H1 (cell line): ENCODE data around the gene INSM1. TPM values are rescaled to one million over a fixed set of nuclear protein-coding genes. Genes with fewer than 3 reads are reported as not detected.
A peak's percentile ranks its signal among the peaks of the same experiment; 100 is the strongest.

Experiments used
- BACH1 ChIP-seq: IDR thresholded peaks from 2 replicates; pipeline ENCODE4 v1.6.1; 2012; ENCODE audit warnings: low read length, improper control_type of control experiment
- CBX5 ChIP-seq: fragments of 300-800, 300-1000 bp; sonication (generic); IDR thresholded peaks from 2 replicates; pipeline ENCODE4 v1.7.1; 2016; ENCODE audit warnings: antibody characterized with exemption, low read length, low read depth
- CBX8 ChIP-seq: fragments of 300-800, 300-1000 bp; sonication (generic); IDR thresholded peaks from 2 replicates; pipeline ENCODE4 v1.7.1; 2016; ENCODE audit warnings: low read depth, low read length, borderline replicate concordance
- CEBPB ChIP-seq: IDR thresholded peaks from 2 replicates; pipeline ENCODE4 v1.6.1; 2012; ENCODE audit warnings: low read depth, low read length
- CTBP2 ChIP-seq: IDR thresholded peaks from 2 replicates; pipeline ENCODE4 v1.7.0; 2011; ENCODE audit warnings: borderline replicate concordance, mild to moderate bottlenecking, moderate library complexity, mixed read lengths, low read length; ENCODE audit not compliant: insufficient read depth, insufficient read length
- EP300 ChIP-seq, 2 experiments: IDR thresholded peaks; 1 replicate in 1 of 2; 2 replicates in 1 of 2; pipeline ENCODE4 v1.6.1; 2011 to 2012; ENCODE audit warnings: low read depth in 2 of 2, low read length in 2 of 2, mild to moderate bottlenecking in 2 of 2, borderline replicate concordance in 1 of 2, inconsistent platforms in 1 of 2, moderate library complexity in 1 of 2
- EZH2 ChIP-seq: fragments of 200-600 bp; sonication (generic); IDR thresholded peaks from 2 replicates; pipeline ENCODE4 v1.7.1; 2012; ENCODE audit warnings: low read depth, mild to moderate bottlenecking, moderate library complexity, low read length, inconsistent platforms; ENCODE audit not compliant: severe bottlenecking
- GTF2F1 ChIP-seq: IDR thresholded peaks from 2 replicates; pipeline ENCODE4 v1.6.1; 2012; ENCODE audit warnings: low read depth, low read length, improper control_type of control experiment, borderline replicate concordance
- HDAC2 ChIP-seq, 2 experiments: fragments of 300-600 bp in 1 of 2; sonication (generic) in 1 of 2; IDR thresholded peaks; 2 replicates each; pipeline ENCODE4 v1.6.1; 2011 to 2012; ENCODE audit warnings: low read depth in 2 of 2, low read length in 2 of 2, mild to moderate bottlenecking in 2 of 2, moderate library complexity in 2 of 2, borderline replicate concordance in 1 of 2, inconsistent platforms in 1 of 2
- JUN ChIP-seq: IDR thresholded peaks from 2 replicates; pipeline ENCODE4 v1.6.1; 2011; ENCODE audit warnings: low read depth, mild to moderate bottlenecking, improper control_type of control experiment, low read length
- JUND ChIP-seq: IDR thresholded peaks from 2 replicates; pipeline ENCODE4 v1.6.1; 2011; ENCODE audit warnings: mild to moderate bottlenecking, improper control_type of control experiment, low read length
- KDM1A ChIP-seq: fragments of 200-600, 300-600 bp; sonication (generic); IDR thresholded peaks from 2 replicates; pipeline ENCODE4 v1.7.1; 2016; ENCODE audit warnings: mild to moderate bottlenecking, low read length, borderline replicate concordance
- MAX ChIP-seq: IDR thresholded peaks from 2 replicates; pipeline ENCODE4 v1.6.1; 2012; ENCODE audit warnings: inconsistent platforms
- NANOG ChIP-seq: IDR thresholded peaks from 2 replicates; pipeline ENCODE4 v1.6.1; 2011; ENCODE audit warnings: low read length, low read depth, mild to moderate bottlenecking, inconsistent platforms; ENCODE audit not compliant: insufficient read depth, poor library complexity, severe bottlenecking
- NRF1 ChIP-seq: IDR thresholded peaks from 2 replicates; pipeline ENCODE4 v1.6.1; 2011; ENCODE audit warnings: mild to moderate bottlenecking, low read depth, low read length, improper control_type of control experiment
- RFX5 ChIP-seq: IDR thresholded peaks from 2 replicates; pipeline ENCODE4 v1.6.1; 2011; ENCODE audit warnings: low read depth, low read length, improper control_type of control experiment, borderline replicate concordance
- RXRA ChIP-seq: IDR thresholded peaks from 2 replicates; pipeline ENCODE4 v1.6.1; 2011; ENCODE audit warnings: low read depth, mild to moderate bottlenecking, low read length, moderate library complexity; ENCODE audit not compliant: insufficient read depth
- SAP30 ChIP-seq: fragments of 300-600 bp; sonication (generic); IDR thresholded peaks from 2 replicates; pipeline ENCODE4 v1.7.1; 2012; ENCODE audit warnings: low read length, moderate library complexity, mild to moderate bottlenecking, inconsistent platforms; ENCODE audit not compliant: insufficient read depth, insufficient replicate concordance
- SP1 ChIP-seq: IDR thresholded peaks from 2 replicates; pipeline ENCODE4 v1.6.1; 2011; ENCODE audit warnings: low read depth, low read length
- SP2 ChIP-seq: IDR thresholded peaks from 2 replicates; pipeline ENCODE4 v1.6.1; 2012; ENCODE audit warnings: mild to moderate bottlenecking, low read length, inconsistent platforms
- TAF1 ChIP-seq: IDR thresholded peaks from 2 replicates; pipeline ENCODE4 v1.6.1; 2011; ENCODE audit warnings: mild to moderate bottlenecking, low read depth, low read length
- TAF7 ChIP-seq: optimal IDR thresholded peaks from 2 replicates; pipeline ENCODE3; 2011; ENCODE audit warnings: low read depth, mild to moderate bottlenecking, inconsistent platforms, low read length, moderate library complexity, borderline replicate concordance
- TBP ChIP-seq: IDR thresholded peaks from 2 replicates; pipeline ENCODE4 v1.6.1; 2011; ENCODE audit warnings: low read depth, low read length, improper control_type of control experiment
- YY1 ChIP-seq: IDR thresholded peaks from 2 replicates; pipeline ENCODE4 v1.6.1; 2011; ENCODE audit warnings: low read depth, mild to moderate bottlenecking, low read length
- polyA plus RNA-seq, 7 experiments: library from polyadenylated mRNA; depleted of rRNA in 3 of 7; stranded (reverse) in 5 of 7; unstranded in 2 of 7; fragments of >200 nt in 5 of 7; fragments of 200-250 nt in 2 of 7; gene quantifications; 1 replicate in 5 of 7; 2 replicates in 1 of 7; 4 replicates in 1 of 7; pipeline versions ENCODE4 v1.2.1 to v1.2.3, GENCODE V29; 2011 to 2013; ENCODE audit warnings: missing spikeins in 2 of 7, mixed read lengths in 2 of 7
- total RNA-seq: library from RNA; stranded (reverse); fragmentation: NEBNext Ultra II Directional; extraction: Animal tissue kit (Norgen Biotek cat#: 25700); gene quantifications from 2 replicates; pipeline ENCODE4 v1.2.1, GENCODE V29; 2021

Gene INSM1
- total and polyA plus RNA-seq, 2 of the 8 experiments (the other 6 are each of a cell fraction or from before 2014, with no cell fraction given) = 0.86 to 2.5 TPM

GRCh38 chr20:20363799-20364592, 3.9 kb upstream of the INSM1 start (continued):
- TF ChIP-seq CBX5 = no peak
- TF ChIP-seq SP1 = no peak
- no peak for TF ChIP-seq RFX5
- no peak for TF ChIP-seq EP300 (IDR thresholded peaks at IDR 0.05; ENCODE audit: borderline replicate concordance in 1 of 2, low read depth in 2 of 2, low read length in 2 of 2)
- no peak for TF ChIP-seq YY1
- no peak for TF ChIP-seq JUN
- TF ChIP-seq CBX8 = no peak
- peak; percentile 90 for TF ChIP-seq MAX
- TF ChIP-seq BACH1 = no peak
- no peak for TF ChIP-seq NRF1
- no peak for TF ChIP-seq SP2
- TF ChIP-seq EZH2 = peak; percentile 47
- no peak for TF ChIP-seq KDM1A
- no peak for TF ChIP-seq NANOG
- no peak for TF ChIP-seq CEBPB
- no peak for TF ChIP-seq JUND
- no peak for TF ChIP-seq SAP30
- no peak for TF ChIP-seq TAF7
- TF ChIP-seq HDAC2 (IDR thresholded peaks at IDR 0.05; ENCODE audit: borderline replicate concordance in 1 of 2, low read depth in 2 of 2, low read length in 2 of 2) = no peak; a peak in 1 of 4 replicates
- TF ChIP-seq TAF1 = no peak
- TF ChIP-seq CTBP2 = peak; percentile 88
- TF ChIP-seq TBP = no peak
- no peak for TF ChIP-seq RXRA
- TF ChIP-seq GTF2F1 = no peak
